GM18508 (cell line): ENCODE results near the gene ZFTA.

Source experiments
- ATAC-seq: cut with Tn5 transposase; IDR thresholded peaks from one replicate; pipeline ENCODE4 v1.9.1; 2021; ENCODE audit warnings: moderate number of reproducible peaks; ENCODE audit not compliant: insufficient read depth, unreplicated experiment

The ZFTA gene

DNA sequence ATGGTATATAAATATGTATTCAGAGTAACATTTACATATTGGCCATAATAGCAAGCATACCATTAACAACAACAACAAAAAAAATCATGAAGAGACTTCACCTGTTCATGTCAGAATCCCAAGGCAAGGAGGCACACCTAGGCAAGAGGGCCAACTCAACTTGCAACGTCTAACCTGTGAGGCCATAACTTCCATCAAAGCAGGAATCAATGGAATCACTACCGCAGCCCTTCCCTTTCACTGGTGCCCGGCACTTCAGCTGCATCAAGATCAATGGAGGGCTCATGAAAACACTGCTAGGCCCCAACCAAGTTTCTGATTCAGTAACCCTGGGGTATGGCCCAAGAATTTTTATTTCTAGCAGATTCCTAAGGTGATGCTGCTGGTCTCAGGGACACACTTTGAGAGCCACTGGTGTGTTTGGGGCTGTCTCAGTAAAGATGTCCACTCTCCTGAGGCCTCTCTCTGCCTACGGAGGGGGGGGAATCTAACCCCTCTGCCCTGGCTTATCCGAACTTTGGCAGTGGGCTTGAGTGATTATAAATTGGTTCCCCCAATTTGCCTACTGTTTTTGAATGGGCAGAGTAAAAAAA is 8.0 kb downstream of the ZFTA start:
- no peak for ATAC-seq

DNA sequence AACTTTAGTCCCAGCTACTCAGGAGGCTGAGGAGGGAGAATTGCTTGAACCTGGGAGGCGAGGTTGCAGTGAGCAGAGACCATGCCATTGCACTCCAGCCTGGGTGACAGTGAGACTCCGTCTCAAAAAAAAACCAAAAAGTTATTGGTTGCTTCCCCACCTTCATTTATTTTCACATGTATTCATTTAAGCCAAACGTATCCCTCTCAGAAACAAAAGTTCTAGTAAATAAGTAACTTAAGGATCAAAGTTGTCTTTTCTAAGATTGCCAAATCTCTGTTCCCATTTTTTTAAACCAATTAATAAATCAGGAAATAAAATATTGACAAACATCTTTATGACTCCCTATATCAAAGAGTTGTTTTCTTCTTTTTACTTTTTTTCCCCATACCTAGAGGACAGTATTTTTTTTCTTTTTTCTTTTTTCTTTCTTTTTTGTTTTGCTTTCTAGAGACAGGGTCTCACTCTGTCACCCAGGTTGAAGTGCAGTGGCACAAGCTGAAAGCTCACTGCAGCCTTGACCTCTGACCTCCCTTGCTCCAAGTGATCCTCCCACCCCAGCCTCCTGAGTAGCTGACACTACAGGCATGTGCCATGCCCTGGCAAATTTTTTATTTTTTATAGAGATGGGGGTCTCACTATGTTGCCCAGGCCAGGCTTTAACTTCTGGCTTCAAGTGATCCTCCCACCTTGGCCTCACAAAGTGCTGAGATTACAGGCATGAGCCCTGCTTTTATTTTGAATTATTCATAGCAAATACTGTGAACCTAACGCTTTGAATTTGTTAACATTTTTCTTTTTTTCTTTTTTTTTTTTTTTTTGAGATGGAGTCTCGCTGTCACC is 11.4 kb downstream of the ZFTA start:
- no peak for ATAC-seq

DNA sequence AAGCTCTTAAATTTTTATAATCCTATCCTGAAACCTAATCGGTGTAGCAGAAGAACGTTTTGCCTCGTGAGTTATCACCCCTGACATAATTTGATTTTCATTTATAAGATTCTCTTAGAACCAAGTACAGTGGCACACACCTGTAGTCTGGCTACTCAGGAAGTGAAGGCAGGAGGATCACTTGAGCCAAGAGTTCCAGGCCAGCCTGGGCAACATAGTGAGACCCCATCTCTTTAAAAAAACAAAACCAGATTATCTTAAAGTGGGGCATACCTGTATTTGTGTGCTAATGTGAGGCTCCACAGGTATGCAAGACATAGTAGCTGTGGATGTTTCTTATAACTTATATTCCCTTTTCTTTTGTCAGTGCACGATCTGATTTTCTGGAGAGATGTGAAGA is 19.0 kb downstream of the ZFTA start:
- ATAC-seq = no peak

DNA sequence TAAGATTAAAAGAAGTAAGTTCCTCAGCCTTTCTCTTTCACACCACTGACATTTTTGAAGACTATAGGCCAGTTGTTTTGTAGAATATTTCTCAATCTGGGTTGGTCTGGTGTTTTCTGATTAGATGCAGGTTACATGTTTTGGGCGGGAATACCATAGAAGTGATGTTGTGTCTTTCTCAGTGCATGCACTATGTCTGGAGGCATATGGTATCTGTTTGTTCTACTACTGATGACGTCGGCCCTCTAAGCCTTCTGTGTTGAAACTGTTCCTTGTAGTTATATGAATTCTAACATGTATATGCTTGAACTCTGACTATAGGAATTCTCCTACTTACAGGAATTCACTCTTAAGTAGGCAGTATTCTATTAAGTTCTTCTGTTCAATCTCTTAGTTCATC is 21.6 kb downstream of the ZFTA start:
- ATAC-seq = no peak

DNA sequence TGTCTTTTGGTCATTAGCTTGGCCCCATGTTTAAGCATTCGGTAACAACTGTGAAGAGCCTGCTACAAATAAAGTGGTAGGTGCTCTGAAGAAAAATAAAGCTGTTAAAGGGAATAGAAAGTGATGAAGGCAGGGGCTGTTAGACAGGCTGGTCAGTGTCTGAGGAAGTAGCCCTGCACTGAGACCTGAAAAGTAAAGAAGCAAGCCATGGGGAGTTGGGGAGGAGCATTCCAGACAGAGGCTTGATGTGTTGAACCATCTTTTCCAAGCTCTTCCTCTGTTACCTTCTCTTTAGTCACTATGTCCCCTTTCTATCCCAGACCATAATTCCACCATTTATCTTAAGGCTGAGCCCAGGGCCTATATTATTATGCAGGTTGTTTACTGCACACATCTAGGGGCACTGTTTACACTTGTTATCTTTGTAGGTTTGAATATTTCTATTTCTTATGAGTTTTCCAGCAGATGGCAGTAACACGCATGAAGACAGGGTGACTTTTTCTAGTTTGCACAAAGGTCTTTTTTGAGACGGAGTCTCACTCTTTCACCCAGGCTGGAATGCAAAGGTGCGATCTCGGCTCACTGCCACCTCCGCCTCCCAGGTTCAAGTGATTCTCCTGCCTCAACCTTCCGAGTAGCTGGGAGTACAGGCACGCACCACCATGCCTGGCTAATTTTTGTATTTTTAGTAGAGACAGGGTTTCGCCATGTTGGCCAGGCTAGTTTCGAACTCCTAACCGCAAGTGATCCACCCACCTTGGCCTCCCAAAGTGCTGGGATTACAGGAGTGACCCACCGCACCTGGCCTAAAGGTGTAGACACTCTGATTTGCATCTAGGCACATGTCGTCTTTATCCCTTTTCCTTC is 23.0 kb downstream of the ZFTA start:
- no peak for ATAC-seq

DNA sequence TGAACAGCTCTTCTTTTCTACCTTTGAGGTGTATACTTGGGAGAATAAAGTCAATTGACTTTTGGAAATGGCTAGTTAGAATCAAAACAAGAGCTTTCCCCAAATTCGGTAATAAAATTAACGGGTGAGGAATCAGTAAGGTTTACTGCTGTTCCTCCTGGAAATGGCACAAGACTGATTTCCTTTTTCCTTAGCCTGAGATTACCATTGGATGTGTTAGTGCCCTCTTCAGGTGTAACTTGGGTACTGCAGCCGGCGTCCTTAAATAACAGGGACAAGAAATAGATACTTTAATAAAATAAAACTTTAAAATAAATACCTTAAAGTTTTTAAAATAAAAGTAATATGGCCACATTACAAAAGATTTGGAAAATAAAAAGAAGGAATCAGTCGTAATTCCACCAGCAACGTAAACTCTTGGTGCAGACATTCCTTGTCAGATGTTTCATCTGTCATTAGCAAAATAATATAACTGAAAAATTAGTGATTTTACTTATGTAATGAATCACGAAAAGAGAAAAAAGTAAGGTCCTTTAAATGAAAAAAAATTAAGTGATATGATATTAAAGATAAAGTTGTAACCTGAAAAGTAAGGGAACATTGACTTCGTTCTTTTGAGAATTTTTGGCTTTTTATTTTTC is 29.7 kb downstream of the ZFTA start:
- no peak for ATAC-seq

DNA sequence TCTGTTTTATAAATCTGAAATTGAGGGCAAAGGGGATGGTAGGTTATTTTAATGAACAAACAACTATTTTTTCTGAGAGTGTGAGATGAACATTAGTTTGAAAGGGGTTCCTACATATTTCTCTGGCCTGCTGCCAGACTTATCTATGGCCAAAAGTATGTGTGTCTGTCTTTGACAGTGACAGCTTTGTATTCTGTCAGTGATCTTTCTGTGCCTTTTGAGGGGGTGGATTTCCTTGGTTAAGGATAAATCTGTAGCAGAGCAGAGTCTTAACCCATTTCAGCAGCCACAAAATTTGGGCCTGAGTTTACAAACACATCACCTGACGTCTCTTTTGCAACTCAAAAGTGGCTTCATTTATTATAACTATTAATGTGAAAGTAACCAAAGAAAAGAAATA is 30.9 kb downstream of the ZFTA start:
- ATAC-seq = no peak

DNA sequence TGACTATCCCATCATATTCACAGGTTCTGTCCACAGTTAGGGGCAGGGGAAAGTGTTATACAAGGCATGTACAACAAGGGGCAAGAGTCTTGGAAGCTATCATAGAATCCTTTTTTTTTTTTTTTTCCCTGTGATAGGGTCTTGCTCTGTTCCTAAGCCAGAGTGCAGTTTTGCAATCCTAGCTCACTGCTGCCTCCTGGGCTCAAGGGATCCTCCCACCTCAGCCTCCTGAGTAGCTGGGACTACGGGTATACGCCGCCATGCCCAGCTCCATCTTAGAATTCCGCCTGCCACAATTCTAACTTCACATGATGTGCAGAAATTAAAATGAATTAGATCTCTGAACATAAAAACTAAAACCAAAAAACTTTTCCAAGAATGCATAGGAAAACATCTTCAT is 31.7 kb downstream of the ZFTA start:
- no peak for ATAC-seq

DNA sequence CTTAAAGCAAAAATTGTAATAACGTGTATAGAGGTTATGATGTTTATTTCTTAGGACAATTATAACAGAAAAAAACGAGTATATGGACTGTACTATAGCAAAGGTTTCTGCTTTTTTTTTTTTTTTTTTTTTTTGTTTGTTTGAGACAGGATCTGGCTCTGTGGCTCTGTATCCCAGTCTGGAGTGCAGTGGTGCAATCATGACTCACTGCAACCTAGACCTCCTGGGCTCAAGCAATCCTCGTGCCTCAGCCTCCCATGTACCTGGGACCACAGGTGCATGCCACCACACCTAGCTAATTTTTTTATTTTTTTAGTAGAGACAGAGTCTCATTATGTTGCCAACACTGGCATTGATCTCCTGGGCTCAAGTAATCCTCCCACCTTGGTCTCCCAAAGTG is 39.2 kb downstream of the ZFTA start:
- ATAC-seq = no peak

DNA sequence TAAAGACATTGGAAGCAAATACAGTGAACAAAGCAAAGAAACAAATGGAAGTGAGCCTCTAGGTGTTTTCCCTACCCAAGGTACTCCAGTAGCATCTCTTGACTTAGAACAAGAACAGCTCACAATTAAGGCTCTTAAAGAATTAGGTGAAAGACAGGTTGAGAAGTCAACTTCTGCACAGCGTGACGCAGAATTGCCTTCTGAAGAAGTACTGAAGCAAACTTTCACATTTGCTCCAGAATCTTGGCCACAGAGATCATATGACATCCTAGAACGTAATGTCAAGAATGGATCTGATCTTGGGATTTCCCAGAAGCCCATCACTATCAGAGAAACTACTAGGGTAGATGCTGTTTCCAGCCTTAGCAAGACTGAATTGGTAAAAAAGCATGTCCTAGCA is 48.0 kb downstream of the ZFTA start:
- ATAC-seq = no peak

DNA sequence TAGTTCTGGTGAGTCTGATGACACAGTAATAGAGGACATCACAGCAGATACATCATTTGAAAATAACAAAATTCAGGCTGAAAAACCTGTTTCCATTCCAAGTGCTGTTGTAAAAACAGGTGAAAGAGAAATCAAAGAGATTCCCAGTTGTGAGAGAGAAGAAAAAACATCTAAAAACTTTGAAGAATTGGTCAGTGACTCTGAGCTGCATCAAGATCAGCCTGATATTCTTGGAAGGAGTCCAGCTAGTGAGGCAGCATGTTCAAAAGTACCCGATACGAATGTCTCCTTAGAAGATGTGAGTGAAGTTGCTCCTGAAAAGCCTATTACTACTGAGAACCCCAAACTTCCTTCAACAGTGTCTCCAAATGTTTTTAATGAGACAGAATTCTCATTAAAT is 48.6 kb downstream of the ZFTA start:
- ATAC-seq = no peak

DNA sequence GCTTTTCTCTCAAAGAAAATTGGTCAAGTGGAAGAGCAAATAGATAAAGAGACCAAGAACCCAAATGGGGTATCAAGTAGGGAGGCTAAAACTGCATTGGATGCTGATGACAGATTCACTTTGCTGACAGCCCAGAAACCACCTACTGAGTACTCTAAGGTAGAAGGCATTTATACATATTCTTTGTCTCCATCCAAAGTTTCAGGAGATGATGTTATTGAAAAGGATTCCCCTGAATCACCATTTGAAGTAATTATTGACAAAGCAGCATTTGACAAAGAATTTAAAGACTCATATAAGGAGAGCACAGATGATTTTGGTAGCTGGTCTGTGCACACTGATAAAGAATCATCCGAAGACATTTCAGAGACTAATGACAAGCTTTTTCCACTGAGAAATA is 49.6 kb downstream of the ZFTA start:
- no peak for ATAC-seq
